ENCODE measurements around the gene MRPS35.

The MRPS35 gene

GRCh38 chr12:27686147-27686546 lies 24.5 kb upstream of the MRPS35 start:
- Histone ChIP-seq H3K4me3 (ENCODE audit: low read depth, low read length) (no peak overlapping the region), H3K36me3 (ENCODE audit: control insufficient read depth, insufficient read depth, low read length) (peaks cover 51% of the 10 kb centered on the region), H3K27ac (ENCODE audit: low read depth, low read length) (no peak overlapping the region), H3K9ac (ENCODE audit: low read length) (no peak overlapping the region), H3K9me3 (ENCODE audit: control insufficient read depth, insufficient read depth, low read depth, low read length) (no peaks in the 10 kb centered on the region), H3K4me1 (ENCODE audit: control insufficient read depth, insufficient read depth, low read length) (no peaks in the 10 kb centered on the region), H3K27me3 (ENCODE audit: control insufficient read depth, insufficient read depth, low read length) (no peaks in the 10 kb centered on the region)

GRCh38 chr12:27688671-27689070 lies 22.0 kb upstream of the MRPS35 start:
- Histone ChIP-seq H3K36me3 (ENCODE audit: control insufficient read depth, insufficient read depth, low read length) (peaks cover 52% of the 10 kb centered on the region), H3K9me3 (ENCODE audit: control insufficient read depth, insufficient read depth, low read depth, low read length) (no peaks in the 10 kb centered on the region), H3K4me1 (ENCODE audit: control insufficient read depth, insufficient read depth, low read length) (no peaks in the 10 kb centered on the region), H3K27me3 (ENCODE audit: control insufficient read depth, insufficient read depth, low read length) (no peaks in the 10 kb centered on the region), H3K27ac (ENCODE audit: low read depth, low read length) (no peak overlapping the region), H3K9ac (ENCODE audit: low read length) (no peak overlapping the region), H3K4me3 (ENCODE audit: low read depth, low read length) (no peak overlapping the region)

GRCh38 chr12:27689558-27690180 lies 21.0 kb upstream of the MRPS35 start:
- Histone ChIP-seq H3K9ac (ENCODE audit: low read length) (no peak overlapping the region), H3K9me3 (ENCODE audit: control insufficient read depth, insufficient read depth, low read depth, low read length) (no peaks in the 10 kb centered on the region), H3K27me3 (ENCODE audit: control insufficient read depth, insufficient read depth, low read length) (no peaks in the 10 kb centered on the region), H3K4me1 (ENCODE audit: control insufficient read depth, insufficient read depth, low read length) (no peaks in the 10 kb centered on the region), H3K4me3 (ENCODE audit: low read depth, low read length) (no peak overlapping the region), H3K36me3 (ENCODE audit: control insufficient read depth, insufficient read depth, low read length) (peaks cover 52% of the 10 kb centered on the region), H3K27ac (ENCODE audit: low read depth, low read length) (no peak overlapping the region)

DNA sequence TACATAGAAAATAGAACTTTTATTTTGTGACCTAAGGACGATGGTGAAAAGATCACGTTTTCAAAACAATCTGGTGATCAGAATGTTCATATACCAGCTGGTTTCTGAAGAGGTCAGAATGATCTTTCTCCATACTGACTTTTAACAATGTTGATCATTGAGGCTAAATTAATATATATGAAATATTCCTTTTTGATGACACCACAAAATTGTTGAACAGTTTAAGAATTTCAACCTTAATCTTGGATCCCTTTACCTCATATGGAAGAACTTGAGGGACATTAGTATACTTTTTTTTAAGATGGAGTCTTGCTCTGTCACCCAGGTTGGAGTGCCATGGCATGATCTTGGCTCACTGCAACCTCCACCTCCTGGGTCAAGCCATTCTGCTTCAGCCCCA lies 17.2 kb upstream of the MRPS35 start:
- Histone ChIP-seq H3K27ac (ENCODE audit: low read depth, low read length) (no peak overlapping the region), H3K27me3 (ENCODE audit: control insufficient read depth, insufficient read depth, low read length) (no peaks in the 10 kb centered on the region), H3K4me1 (ENCODE audit: control insufficient read depth, insufficient read depth, low read length) (no peaks in the 10 kb centered on the region), H3K9ac (ENCODE audit: low read length) (no peak overlapping the region), H3K4me3 (ENCODE audit: low read depth, low read length) (no peak overlapping the region), H3K9me3 (ENCODE audit: control insufficient read depth, insufficient read depth, low read depth, low read length) (no peaks in the 10 kb centered on the region), H3K36me3 (ENCODE audit: control insufficient read depth, insufficient read depth, low read length) (peaks cover 47% of the 10 kb centered on the region)

DNA sequence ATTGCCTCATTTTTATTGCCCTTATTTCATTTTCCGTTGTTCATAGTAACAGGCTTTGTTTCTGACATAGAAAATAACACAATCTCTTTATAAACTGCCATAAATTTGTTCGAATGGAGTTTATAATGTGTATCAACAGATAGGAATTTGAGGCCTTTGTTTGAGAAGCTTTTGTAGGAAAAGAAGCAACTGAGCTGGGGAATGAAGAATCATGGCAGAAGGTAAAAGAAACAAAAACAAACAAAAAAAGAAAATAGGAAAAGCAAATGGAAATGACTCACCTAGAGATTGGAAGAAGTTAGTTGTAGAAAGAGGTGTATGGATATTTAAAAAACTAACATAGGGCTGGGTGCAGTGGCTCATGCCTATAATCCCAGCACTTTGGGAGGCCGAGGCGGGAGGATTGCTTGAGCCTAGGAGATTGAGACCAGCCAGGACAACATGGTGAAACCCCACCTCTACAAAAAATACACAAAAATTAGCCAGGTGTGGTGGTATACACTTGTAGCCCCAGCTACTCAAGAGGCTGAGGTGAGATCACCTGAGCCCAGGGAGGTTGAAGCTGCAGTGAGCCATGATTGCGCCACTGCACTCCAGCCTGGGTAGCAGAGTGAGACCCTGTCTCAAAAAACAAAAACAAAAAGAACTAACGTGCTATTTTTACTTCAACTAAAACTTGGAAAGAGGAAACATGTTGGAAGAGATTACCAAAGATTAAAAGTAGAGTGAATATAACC lies 14.9 kb upstream of the MRPS35 start:
- H3K9me3 ChIP-seq (ENCODE audit: control insufficient read depth, insufficient read depth, low read depth, low read length): no peaks in the 10 kb centered on the region
- H3K27me3 ChIP-seq (ENCODE audit: control insufficient read depth, insufficient read depth, low read length): no peaks in the 10 kb centered on the region
- no peak overlapping the region for H3K4me3 ChIP-seq (ENCODE audit: low read depth, low read length)
- H3K4me1 ChIP-seq (ENCODE audit: control insufficient read depth, insufficient read depth, low read length): no peaks in the 10 kb centered on the region
- peaks cover 28% of the 10 kb centered on the region for H3K36me3 ChIP-seq (ENCODE audit: control insufficient read depth, insufficient read depth, low read length)
- H3K27ac ChIP-seq (ENCODE audit: low read depth, low read length): no peak overlapping the region
- no peak overlapping the region for H3K9ac ChIP-seq (ENCODE audit: low read length)

DNA sequence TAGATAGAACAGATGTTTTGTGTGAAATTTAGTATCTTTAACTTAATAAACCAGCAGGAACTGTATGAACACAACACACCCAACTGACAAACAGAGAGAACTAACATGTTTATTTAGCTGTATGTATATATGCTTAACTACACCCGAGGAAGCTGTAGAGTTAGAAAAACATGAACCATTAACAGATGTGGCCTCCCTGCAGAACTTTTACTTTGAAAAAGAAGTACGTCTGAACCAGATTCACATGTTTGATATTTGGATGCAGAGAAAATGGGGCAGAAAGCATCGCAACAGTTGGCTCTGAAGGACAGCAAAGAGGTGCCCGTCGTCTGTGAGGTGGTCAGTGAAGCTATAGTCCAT lies 14.4 kb upstream of the MRPS35 start, which contains the start of gene REP15:
Gene REP15, plus strand, starts transcription at position 155 of the 360 bp plus-strand sequence. Its CDS starts 116 bp downstream, at position 271.
- H3K4me1 ChIP-seq (ENCODE audit: control insufficient read depth, insufficient read depth, low read length): no peaks in the 10 kb centered on the region
- no peak within 1 kb of the TSS for H3K9ac ChIP-seq (ENCODE audit: low read length)
- no peaks in the 10 kb centered on the region for H3K9me3 ChIP-seq (ENCODE audit: control insufficient read depth, insufficient read depth, low read depth, low read length)
- peaks cover 25% of the 10 kb centered on the region for H3K36me3 ChIP-seq (ENCODE audit: control insufficient read depth, insufficient read depth, low read length)
- H3K27ac ChIP-seq (ENCODE audit: low read depth, low read length): no peak within 1 kb of the TSS
- H3K4me3 ChIP-seq (ENCODE audit: low read depth, low read length): no peak within 1 kb of the TSS
- H3K27me3 ChIP-seq (ENCODE audit: control insufficient read depth, insufficient read depth, low read length): no peaks in the 10 kb centered on the region

DNA sequence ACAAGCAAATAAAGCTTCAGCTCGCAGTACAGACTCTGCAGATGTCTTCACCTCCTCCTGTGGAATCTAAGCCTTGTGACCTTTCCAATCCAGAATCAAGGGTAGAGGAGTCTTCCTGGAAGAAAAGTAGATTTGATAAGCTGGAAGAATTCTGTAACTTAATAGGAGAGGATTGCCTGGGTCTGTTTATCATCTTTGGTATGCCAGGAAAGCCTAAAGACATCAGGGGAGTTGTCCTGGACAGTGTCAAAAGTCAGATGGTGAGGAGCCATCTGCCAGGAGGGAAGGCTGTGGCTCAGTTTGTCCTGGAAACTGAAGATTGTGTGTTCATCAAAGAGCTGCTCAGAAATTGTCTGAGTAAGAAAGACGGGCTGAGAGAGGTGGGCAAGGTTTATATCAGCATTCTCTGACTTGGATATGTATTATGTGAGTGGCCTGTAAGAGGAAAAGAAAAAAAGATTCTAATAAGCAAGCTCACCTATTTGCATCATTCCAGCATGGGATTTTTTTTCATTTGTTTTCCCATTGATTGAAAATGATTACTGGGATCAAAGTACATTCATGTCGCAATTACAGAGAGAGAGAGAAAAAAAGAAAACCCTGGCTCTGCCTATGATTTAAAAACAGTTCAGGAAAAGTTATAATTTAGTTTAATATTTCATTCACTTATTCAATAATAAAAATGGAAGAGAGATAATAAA lies 13.6 kb upstream of the MRPS35 start:
- H3K9ac ChIP-seq (ENCODE audit: low read length): no peak overlapping the region
- H3K36me3 ChIP-seq (ENCODE audit: control insufficient read depth, insufficient read depth, low read length): peaks cover 19% of the 10 kb centered on the region
- no peaks in the 10 kb centered on the region for H3K4me1 ChIP-seq (ENCODE audit: control insufficient read depth, insufficient read depth, low read length)
- no peaks in the 10 kb centered on the region for H3K27me3 ChIP-seq (ENCODE audit: control insufficient read depth, insufficient read depth, low read length)
- no peak overlapping the region for H3K4me3 ChIP-seq (ENCODE audit: low read depth, low read length)
- H3K27ac ChIP-seq (ENCODE audit: low read depth, low read length): no peak overlapping the region
- H3K9me3 ChIP-seq (ENCODE audit: control insufficient read depth, insufficient read depth, low read depth, low read length): no peaks in the 10 kb centered on the region

DNA sequence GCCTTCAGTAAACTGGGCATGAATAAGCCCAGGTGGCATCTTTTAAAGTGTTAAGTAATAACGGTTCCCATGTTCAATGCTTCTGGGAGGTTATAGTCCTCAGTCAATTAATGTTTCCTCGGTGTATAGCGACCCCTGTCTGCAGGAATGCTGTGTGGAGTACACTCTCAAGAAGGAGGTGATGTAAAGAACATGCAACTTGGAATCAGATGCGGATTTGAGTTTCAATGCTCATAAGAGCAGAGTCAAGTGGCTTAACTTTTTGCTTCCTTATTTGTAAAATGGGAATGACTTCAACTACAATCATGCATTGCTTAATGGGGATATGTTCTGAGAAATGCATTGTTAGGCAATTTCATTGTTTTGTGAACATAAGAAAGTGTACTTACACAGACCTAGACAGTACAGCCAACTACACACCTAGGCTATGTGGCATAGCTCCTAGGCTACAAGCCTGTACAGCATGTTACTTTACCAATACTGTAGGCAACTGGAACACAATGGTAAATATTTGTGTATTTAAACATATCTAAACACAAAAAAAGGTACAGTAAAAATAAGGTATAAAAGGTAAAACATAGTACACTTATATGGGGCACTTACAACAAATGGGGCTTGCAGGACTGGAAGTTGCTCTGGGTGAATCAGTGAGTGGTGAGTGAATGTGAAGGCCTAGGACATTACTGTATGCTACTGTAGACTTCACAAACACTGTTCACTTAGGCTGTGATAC lies 6.7 kb upstream of the MRPS35 start:
- Histone ChIP-seq H3K36me3 (ENCODE audit: control insufficient read depth, insufficient read depth, low read length) (no peaks in the 10 kb centered on the region), H3K4me1 (ENCODE audit: control insufficient read depth, insufficient read depth, low read length) (no peaks in the 10 kb centered on the region)

DNA sequence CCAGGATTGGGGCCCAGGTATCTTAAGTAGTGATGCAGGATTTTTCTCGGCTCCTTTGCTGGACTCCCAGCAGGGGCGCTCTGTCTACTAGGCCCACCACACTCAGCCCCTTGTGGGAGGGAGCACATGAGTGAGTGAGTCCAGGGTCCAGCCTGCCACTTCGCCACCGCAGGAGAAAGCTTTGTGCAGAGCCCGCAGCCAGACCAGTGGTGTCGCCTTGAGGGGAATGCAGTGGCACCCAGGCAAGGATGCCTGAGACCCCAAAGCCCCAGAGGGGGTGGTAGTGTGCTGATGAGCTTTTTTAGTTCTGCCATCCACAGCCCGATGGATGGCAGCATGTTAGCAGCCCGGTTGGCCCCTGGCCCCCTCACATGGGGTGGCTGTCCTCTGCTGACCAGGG lies 5.4 kb upstream of the MRPS35 start:
- Histone ChIP-seq H3K27me3 (ENCODE audit: control insufficient read depth, insufficient read depth, low read length) (no peaks in the 10 kb centered on the region), H3K9ac (ENCODE audit: low read length) (no peak overlapping the region), H3K4me3 (ENCODE audit: low read depth, low read length) (no peak overlapping the region), H3K9me3 (ENCODE audit: control insufficient read depth, insufficient read depth, low read depth, low read length) (no peaks in the 10 kb centered on the region), H3K36me3 (ENCODE audit: control insufficient read depth, insufficient read depth, low read length) (no peaks in the 10 kb centered on the region), H3K4me1 (ENCODE audit: control insufficient read depth, insufficient read depth, low read length) (no peaks in the 10 kb centered on the region), H3K27ac (ENCODE audit: low read depth, low read length) (no peak overlapping the region)

More for the DNA sequence above, 6.7 kb upstream of the MRPS35 start:
- Histone ChIP-seq H3K9ac (ENCODE audit: low read length) (no peak overlapping the region), H3K27ac (ENCODE audit: low read depth, low read length) (no peak overlapping the region), H3K4me3 (ENCODE audit: low read depth, low read length) (no peak overlapping the region), H3K9me3 (ENCODE audit: control insufficient read depth, insufficient read depth, low read depth, low read length) (no peaks in the 10 kb centered on the region), H3K27me3 (ENCODE audit: control insufficient read depth, insufficient read depth, low read length) (no peaks in the 10 kb centered on the region)

DNA sequence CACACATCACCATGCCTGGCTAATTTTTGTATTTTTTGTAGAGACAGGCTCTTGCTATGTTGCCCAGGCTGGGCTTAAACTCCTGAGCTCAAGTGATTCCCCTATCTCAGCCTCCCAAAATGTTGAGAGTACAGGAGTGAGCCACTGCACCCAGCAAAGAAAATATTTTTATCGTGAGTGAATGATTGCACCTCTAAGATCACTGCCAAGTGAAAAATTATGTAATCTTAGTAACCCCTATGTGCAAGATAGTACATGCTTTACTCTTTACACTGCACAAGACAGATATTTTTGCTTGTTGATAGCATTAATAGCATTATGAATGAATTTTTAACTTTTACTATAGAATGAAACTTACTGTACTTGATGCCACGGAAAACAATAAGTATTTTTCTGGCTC lies 3.4 kb upstream of the MRPS35 start:
- Histone ChIP-seq H3K36me3 (ENCODE audit: control insufficient read depth, insufficient read depth, low read length) (no peaks in the 10 kb centered on the region), H3K27me3 (ENCODE audit: control insufficient read depth, insufficient read depth, low read length) (no peaks in the 10 kb centered on the region), H3K9me3 (ENCODE audit: control insufficient read depth, insufficient read depth, low read depth, low read length) (no peaks in the 10 kb centered on the region), H3K4me3 (ENCODE audit: low read depth, low read length) (no peak overlapping the region), H3K4me1 (ENCODE audit: control insufficient read depth, insufficient read depth, low read length) (no peaks in the 10 kb centered on the region), H3K27ac (ENCODE audit: low read depth, low read length) (no peak overlapping the region), H3K9ac (ENCODE audit: low read length) (no peak overlapping the region)

All from HUES6 (cell line).